Epithelial cell of proximal tubule (primary cell): Measurements from ENCODE around the gene MAP3K2. TPM values are rescaled to one million over a fixed set of nuclear protein-coding genes. Genes with fewer than 3 reads are reported as not detected.

Experiments used
- DNase-seq: peaks from one replicate; pipeline ENCODE4 v3.0.0-alpha.2; 2011; ENCODE audit warnings: low read depth
- H3K4me3 ChIP-seq: 2 replicates; pipeline ENCODE4 v1.5.1; 2011; ENCODE audit warnings: low read depth, mild to moderate bottlenecking, low read length
- total RNA-seq: library from RNA; depleted of rRNA; stranded (reverse); fragments of >200 nt; gene quantifications from 2 replicates; pipeline ENCODE4 v1.2.3, GENCODE V29; 2015
- TF ChIP-seq, protein P1 (sequence below): conservative IDR thresholded peaks from 2 replicates; pipeline ENCODE4 v1.5.1; 2012; ENCODE audit warnings: low read depth, mild to moderate bottlenecking, low read length

The MAP3K2 gene
- total RNA-seq, 1 donor from 2014 or later = 22.4 TPM

DNA sequence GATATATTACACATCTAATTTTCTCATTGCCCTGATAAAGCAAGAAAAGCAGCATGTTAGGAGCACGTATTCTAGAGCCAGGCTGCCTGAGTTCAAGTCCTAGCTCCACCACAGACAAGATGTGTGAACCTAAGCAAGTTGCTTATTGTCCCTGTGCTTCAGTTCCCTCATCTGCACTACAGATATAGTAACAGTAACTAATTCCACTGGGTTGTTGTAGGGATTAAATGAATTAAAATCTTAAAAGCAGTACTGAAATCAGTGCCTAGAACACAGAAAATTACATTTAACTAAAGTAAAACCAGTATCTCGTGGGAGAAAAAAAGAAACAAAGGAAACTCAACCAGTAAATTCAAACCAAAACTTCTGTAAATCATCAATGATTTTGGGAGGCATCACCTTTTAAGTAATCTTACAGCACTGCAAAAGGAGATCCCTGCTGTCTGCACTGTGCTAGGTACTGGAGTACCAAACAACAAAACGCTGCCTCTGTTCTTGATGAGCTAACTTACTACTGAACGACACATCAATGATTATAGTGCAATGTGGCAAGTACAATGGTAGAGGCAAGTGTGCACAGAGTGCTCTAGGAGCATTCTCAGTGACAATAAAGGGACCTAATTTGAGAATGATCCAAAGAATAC lies 7.9 kb downstream of the MAP3K2 start:
- TF ChIP-seq, protein P1, sequence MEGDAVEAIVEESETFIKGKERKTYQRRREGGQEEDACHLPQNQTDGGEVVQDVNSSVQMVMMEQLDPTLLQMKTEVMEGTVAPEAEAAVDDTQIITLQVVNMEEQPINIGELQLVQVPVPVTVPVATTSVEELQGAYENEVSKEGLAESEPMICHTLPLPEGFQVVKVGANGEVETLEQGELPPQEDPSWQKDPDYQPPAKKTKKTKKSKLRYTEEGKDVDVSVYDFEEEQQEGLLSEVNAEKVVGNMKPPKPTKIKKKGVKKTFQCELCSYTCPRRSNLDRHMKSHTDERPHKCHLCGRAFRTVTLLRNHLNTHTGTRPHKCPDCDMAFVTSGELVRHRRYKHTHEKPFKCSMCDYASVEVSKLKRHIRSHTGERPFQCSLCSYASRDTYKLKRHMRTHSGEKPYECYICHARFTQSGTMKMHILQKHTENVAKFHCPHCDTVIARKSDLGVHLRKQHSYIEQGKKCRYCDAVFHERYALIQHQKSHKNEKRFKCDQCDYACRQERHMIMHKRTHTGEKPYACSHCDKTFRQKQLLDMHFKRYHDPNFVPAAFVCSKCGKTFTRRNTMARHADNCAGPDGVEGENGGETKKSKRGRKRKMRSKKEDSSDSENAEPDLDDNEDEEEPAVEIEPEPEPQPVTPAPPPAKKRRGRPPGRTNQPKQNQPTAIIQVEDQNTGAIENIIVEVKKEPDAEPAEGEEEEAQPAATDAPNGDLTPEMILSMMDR = no peak
- no peak overlapping the region for H3K4me3 ChIP-seq
- no peak for DNase-seq

DNA sequence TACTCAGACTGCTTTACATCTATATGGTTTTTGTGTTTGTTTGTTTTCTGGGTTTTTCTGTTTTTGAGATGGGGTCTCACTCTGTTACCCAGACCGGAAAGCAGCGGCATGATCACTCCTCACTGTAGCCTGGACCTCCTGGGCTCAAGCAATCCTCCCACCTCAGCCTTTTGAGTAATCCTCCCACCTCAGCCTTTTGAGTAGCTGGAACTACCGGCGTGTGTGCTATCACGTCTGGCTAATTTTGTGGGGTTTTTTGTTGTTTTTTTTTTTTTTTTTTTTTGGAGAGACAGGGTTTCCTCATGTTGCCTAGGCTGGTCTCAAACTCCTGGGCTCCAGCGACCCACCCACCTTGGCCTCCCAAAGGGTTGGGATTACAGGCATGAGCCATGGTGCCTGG lies 9.1 kb downstream of the MAP3K2 start:
- TF ChIP-seq, protein P1 = no peak
- no peak for DNase-seq
- H3K4me3 ChIP-seq = no peak overlapping the region

- no peak for DNase-seq
- TF ChIP-seq, protein P1 = no peak
- H3K4me3 ChIP-seq = no peak overlapping the region
These were observed 10.5 kb downstream of the MAP3K2 start for GRCh38 chr2:127377262-127377661.

DNA sequence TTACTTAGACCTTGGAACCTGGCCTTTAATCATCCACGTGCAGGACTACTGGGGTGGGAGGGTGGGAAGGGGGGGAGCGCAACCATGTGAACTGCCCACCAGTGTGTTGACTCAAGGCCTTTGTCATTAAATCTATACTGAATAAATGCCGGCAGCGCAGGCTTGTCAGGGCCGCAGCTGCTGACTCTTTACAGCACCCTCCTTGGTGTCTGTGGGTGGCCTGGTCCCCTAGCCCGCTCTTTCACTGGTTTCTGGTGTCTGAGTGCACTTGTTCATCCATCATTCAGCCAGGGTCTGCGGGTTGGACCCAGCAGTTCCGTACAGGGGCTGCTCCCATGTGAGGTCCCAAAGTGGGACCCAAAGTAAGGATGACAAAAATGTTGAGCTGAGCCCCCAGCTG lies 11.5 kb downstream of the MAP3K2 start:
- no peak overlapping the region for H3K4me3 ChIP-seq
- TF ChIP-seq, protein P1 = no peak
- no peak for DNase-seq

- DNase-seq = no peak
- TF ChIP-seq, protein P1 = no peak
These were observed 14.3 kb downstream of the MAP3K2 start for GRCh38 chr2:127373362-127374083.

GRCh38 chr2:127371037-127371436 lies 16.7 kb downstream of the MAP3K2 start:
- TF ChIP-seq, protein P1 = peak; percentile 61
- DNase-seq = peak; percentile 59

More at GRCh38 chr2:127373362-127374083, 14.3 kb downstream of the MAP3K2 start:
- H3K4me3 ChIP-seq = no peak overlapping the region

More at GRCh38 chr2:127371037-127371436, 16.7 kb downstream of the MAP3K2 start:
- no peak overlapping the region for H3K4me3 ChIP-seq
